ENCODE data around the gene HHATL.
A peak's percentile ranks its signal among the peaks of the same experiment; 100 is the strongest.

HHATL gene

DNA sequence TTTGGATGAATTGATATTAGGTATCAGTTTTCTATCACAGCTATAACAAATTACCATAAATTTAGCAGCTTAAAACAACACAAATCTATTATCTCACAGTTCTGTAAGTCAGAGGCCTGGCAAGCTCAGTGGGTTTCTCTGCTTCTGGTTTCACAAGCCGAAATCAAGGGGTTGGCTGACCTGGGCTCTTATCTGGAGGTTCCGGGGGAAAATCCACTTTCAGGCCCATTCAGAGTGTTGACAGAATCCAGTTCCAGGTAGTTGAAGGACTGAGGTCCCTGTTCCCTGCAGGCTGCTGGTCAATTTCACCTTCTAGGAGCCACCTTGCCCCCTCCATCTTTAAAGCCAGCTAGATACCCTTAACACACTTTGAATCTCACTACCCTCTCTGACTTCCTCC lies 11.1 kb upstream of the HHATL start:
- no peak for DNase-seq

DNA sequence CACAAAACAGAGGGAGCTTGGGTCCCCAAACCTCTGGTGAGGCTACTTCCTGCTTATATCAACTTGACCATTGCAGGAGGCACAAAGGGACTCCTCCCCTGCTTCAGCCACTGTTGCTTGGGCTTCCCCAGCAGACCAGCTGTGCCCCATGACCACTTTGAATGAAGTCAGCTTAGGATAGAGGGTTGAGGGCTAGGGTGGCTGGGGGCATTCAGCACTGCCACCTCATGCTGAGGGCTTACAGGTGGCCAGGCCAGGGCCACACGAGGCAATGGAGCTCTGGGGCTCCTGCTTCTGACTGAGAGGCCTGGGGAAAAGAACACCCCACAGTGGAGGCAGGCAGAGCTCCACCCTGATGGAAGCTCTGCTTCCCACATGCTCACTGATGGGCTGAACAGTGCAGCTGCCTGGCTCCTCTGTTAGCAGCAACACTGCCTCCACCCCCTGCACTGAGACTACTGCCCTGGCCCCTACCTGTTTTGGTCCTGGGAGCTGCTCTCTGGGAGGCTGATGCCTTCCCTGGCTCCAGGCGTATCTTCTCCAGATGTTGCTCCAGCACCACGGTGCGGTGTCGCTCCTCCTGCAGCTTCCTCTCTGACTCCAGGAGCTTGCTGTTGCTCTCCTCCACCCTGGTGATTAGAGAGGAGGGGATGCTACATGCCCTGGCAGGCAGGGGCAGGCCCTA lies 10.2 kb upstream of the HHATL start:
- DNase-seq: no peak

DNA sequence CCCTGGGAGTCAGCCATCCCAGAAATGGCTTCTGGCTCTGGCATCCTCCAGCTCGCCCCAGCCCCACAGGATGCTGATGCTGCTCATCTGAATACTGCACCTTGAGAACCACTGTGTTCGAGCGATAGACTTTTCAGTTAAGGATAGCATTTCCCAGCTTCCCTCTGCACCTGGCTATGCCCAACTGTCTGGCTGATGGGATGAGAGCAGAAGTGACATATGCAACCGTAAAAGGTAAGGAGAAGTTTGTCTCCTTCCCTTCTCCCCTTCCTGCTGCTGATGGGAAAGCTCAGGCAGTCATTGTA lies 9.7 kb upstream of the HHATL start:
- DNase-seq: no peak

DNA sequence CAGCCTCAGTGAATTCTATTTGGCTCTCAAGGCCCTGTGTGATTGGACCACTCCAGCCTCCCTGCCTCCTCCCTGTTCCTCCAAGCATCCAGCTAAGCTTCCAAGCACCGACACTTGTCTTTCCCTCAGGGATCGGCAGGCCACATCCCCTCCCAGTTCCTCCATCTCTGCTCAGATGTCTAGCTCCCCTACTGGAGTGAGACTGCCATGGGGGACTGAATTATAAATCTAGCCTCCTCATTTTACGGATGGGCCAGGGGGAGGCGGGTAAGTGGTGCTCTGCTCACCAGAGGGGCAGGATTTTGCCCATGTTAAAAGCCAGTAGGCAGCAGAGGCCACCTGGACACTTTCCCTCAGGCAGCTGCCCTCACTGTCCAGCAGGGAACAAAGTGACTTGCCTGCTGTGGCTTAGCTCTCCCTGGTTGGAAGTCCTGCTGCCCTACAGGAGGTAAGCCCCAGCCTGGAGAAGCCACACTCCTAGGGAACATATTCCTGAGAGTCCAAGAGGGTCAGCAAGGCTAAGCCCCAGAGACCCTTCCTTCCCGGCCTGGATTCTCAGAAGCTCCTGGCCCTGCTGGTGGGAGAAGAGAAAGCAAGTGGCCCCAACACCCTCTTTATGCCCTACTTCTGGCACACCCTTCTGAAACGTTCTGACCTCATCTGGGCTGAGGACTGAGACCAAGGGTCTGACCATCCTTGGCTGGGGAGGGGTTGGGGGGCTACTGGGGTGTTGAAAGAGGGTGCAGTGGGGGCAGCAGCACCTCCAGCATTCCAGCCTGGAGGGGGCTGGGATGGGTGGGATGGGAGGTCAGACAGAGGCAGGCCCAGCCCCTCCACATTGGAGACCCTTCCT lies 9.1 kb upstream of the HHATL start:
- DNase-seq: no peak

DNA sequence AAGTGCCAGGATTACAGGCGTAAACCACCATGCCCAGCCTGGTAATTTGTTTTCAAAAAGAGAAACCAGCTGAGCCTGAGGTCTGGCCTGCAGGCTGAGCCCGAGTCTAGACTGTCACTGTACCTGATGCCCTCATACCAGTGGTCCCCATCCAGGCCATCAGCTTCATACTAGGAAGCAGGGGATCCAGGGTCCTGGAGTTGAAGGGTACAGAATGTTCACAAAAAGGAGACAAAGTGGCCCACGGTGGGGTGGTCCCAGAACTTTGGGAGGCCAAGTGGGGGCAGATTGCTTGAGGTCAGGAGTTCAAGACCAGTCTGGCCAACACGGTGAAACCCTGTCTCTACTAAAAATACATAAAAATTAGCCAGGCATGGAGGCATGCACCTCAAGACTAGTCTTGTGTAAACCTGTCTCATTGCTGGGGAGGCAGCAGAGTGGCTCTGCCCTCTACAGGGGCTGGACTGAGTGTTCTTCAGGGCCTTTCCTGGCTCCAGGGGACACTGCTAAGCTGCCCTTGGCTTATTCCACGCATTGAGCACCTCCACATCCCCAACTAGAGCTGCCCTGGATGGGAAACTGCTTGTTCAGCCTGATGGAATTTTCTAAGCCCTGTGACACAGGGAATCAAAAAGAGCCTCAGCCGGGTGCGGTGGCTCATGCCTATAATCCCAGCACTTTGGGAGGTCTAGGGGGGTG lies 7.9 kb upstream of the HHATL start:
- no peak for DNase-seq

DNA sequence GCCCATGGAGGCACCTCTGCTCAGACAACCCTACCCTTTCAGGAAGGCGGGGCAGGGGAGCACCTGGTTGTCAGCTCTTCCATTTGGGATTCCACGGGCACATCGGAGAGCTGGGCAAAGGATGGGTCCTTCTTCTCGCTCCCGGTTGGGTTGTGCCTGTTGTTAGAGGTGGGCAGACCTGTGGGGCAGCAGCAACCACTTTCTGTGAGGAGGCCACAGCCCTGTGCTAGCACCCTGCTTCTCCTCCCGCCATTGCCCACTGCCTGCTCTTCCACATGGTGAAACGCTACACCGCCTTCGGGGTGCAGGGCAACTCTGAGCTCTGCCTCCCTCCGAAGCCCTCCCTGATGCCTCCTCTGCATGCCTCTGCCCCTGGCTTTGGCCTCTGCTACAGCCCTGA lies 7.0 kb upstream of the HHATL start:
- no peak for DNase-seq

DNA sequence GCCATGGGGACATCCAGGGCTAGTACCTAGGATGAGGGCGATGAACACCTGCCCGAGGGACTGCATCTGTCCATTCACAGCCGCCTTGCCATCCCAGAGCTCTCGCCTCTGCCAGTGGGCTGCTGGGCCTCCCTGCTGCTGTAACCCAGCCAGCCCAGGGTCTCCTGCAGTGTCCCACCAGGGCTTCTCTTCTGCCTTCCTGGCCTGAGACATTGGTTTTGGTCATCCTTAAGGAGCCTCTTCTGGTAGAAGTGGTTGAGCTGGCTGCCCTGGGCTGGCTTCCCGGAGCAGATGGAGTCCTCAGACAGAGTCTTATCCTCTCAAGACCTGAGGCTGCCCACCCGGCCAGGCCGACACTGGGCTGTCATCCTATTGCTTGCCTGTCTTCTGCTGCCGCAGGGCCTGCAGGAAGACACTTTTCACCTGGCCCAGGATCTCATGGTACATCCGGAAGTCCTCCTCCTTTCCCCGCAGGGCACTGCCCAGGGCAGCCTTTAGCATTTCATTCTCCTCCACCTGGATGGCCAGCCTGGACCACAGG lies 6.1 kb upstream of the HHATL start:
- DNase-seq: no peak

DNA sequence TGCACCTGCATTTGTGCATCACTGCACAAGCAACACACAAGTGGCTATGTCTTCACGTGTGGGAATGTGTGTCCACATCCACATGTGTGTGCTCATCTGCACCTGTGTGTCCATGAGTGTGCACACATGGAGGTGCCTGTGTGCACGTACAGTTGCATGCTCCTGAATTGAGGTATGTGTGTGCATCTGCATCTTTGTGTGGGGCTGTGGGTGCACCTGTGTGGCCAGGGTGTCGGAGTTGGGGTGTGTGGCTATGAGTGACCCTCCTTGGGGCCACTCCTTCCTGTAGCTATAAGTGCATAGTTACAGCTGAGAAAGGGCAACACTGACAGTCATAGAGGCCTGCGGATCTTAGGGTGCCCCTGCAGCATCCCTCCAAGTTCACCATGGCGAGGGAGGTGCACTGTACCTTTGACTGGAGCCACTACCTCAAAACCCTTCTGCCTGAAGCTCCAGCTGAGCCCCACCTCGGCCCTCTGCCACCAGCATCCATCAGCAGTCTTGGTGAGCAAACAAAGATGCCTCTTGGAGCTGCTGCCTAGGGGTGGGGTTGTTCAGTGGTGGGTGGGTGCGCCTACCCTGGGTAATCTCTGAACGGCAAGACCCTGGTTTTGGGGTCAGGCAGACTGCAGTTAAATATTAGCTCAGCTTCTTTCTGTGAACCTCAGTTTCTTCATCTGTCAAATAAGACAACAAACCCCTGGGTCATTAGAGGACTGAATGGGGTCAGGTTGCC lies 5.2 kb upstream of the HHATL start:
- no peak for DNase-seq

DNA sequence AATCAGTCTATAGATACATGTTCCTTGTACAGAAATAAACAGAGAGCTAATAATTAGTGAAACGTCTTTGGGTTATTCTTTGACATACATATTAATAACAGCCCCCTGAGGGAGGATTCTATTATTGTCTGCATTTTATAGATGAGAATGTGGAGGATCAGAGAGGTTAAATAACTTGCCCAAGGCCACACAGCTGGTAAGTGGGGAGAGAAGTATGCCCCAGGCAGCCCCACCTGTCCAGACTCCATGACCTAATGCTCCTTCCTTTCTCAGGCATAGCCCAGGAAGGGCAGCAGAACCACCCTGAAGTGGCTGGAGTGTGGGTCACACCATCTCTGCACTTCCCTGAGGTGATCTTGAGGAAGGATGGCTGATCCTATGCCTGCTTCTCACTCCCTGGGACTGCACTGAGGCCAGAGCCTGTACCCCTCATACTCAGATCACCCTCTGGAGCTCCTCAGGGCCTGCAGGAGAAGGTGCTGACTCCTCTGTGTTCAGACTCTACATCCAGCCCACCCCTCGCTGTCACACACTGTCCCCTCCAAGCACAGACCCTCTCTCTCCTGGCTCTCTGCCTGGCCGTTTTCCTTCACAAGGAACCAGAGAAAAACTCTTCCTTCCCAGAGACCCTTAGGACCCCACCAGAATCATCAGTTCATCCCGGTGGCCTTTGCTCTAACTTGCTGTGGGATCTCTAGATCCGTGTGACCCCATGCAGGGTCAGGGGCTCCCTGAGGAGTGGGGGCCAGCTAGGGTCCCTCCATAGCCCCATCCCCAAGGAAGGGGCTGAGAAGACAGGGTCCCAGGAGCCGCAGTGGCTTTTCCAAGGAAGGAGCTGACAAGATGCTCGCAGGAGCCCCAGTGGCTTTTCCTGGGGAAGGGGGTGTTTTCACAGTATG lies 4.4 kb upstream of the HHATL start:
- no peak for DNase-seq

DNA sequence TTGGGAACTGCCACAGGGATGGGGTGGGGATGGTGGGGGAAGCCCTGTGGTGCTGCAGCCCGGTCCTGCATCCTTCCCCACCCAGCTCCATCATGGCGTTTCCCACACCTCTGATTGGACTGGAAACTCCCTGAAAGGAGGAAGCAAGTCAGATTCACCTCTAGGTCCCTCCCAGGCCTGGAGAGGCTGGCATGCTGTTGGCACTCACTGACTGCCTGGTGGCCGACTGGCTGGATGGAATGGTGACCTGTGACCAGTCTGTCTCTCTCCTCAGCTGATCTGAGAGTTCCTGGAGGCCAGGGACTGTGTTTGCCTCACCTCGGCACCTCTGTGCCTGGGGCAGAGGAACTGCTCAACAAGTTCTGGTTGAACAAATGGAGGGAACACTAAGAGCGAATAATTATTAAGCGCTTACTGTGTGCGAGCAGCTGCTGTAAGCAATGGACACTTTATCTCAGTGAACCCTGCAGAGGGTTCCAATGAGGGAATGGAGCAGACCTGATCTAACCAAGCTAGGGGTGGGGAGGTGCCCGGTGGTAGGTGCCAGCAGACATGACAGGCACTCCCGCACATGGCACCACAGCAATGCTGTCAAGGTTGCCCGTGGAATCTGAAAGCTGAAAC lies 3.5 kb upstream of the HHATL start:
- no peak for DNase-seq

DNA sequence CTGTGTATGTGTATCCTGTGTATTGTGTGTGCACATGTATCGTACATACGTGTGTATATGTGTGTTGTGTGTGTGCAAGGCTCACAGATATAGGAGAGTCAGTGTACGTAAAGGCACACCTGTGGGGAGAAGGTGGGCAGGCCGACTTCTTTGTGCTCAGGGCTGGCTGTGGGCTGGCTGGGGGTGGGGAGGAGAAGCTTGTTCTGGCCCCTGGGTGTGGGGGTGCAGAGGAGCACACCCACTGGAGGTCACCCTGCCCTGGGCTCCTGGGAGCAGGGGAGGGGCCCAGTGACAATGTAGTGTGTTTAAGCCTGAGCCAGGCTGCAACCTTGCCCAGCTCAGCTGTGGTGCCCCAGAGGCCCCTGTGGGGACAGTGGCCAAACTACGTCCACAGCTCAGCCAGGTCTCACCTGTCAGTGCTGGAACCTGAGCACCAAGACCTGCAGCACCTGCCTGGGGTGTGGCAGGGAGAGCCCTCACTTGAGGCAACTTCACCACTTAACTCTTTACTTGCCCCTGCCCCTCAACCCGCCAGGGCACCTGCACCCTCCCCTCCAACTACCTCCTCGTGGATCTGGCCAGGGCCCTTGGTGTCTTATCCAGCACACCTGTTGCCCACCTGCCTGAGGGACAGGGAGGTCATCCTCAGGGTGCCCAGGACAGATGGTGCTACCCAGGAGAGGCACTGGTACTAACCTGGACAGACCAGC lies 2.6 kb upstream of the HHATL start:
- no peak for DNase-seq

DNA sequence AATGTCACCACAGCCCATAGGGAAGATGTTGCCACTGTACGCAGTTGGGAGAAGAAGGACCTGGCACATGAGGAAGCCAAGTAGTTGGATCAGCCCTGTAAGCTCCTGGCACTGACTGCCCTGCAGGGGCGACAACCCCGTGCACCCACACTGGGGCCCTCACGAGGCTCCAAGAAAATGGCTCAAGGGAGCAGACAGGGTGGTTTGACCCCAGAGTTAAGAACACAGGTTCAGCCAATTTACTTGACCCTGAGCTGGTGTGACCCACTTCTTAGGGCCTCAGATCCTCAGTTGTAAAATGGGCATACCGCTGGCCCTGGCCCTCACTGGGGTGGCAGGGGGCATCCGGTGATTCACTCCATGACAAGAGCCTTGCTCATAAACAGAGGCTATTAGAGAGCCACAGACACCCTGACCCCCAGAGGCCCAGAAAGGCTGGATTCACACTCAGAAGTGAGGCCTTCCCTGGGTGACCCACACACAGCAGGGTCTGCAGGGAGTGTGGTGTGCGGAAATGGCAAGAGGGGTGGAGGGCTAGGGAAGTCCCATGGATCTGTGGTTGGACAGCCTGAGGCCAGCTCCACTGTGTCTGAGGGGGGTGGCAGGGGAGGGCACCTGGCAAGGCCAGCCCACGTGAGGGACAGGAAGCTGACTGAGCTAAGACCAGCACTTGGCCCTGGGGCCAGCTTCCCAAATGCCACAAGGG lies 1.7 kb upstream of the HHATL start:
- DNase-seq: no peak

DNA sequence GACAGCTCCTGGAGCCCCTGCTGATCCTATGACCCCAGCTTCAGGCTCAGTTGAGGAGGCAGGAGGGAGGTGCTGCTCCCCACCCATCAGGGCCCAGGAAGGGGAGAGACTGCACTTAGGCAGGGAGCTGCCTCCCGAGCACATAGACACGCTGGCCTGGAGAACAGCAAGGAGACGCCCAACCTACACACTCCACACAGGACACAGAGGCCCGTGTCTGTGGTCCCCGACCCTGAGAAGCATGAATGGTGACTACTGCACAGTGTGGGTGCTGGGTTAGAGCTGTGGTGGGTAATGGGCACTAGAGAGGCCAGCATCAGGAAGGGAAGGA lies 1.1 kb upstream of the HHATL start:
- DNase-seq: no peak

DNA sequence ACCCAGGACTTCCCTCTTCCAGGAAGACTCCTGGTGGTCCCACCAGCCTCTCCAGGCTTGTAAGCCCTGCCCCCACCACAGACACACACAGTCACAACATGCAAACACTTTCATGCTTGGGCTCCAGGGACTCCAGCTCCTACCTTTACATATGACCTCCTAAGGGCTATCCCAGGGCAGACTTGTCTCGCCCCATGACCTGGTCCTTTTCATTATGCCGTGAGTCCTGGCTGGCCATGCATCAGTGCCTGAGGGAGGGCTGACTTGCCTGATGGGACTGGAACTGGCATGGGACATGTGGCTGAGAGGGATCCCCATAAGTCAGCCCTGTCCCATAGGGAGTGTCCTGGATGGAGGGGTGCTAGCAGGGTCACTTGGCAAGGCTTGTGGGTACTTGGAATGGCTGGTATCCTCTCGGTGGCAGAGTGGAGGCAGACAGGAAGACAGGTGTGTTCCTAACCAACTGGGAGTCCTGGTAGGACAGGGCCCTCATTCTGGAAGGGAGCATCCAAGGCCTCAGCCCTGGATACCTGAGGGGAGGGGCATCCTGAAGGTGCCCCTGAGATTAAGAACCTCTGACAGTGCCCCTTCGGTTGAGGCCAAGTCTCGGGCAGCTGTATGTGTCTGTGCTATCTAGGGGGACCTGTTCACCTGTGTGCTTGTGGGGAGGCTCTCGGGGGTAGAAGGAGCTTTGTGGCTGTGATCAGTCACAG lies 540 bp upstream of the HHATL start:
- DNase-seq: no peak

DNA sequence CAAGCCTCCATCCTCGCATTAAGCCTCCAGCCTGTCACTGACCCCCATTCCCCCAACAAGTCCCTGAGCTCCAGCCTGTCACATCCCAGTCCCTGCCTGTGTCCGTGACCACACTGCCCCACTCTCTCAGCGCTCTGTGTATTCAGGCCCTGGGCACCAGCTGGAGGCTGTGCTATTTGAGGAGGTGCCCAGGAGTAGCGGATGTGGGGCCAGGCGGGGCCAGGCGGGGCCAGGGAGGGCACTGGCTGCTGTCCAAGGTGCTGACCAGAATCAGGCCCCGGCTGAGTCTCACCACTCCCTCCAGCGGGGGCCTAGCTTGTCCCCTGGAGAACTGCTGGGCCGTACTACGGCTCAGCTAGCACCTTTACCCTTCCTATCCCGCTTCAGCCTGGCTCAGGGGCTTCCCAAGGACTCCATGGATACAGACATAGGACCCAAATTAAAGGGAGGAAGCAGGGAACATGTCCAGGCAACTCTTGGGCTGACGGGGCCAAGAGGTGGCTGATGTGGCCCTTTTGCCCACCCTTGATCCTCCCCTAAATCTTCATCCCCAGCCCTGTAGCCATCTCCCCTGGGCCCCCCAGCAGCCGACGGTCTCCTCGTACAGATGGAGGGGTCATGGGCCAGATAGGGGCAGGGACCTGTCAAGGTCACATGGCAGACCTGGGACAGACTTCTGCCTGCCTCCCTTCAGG lies 1.1 kb downstream of the HHATL start:
- peak in 47 of 51 donors; percentile 16 to 90 (median 70) for DNase-seq

DNA sequence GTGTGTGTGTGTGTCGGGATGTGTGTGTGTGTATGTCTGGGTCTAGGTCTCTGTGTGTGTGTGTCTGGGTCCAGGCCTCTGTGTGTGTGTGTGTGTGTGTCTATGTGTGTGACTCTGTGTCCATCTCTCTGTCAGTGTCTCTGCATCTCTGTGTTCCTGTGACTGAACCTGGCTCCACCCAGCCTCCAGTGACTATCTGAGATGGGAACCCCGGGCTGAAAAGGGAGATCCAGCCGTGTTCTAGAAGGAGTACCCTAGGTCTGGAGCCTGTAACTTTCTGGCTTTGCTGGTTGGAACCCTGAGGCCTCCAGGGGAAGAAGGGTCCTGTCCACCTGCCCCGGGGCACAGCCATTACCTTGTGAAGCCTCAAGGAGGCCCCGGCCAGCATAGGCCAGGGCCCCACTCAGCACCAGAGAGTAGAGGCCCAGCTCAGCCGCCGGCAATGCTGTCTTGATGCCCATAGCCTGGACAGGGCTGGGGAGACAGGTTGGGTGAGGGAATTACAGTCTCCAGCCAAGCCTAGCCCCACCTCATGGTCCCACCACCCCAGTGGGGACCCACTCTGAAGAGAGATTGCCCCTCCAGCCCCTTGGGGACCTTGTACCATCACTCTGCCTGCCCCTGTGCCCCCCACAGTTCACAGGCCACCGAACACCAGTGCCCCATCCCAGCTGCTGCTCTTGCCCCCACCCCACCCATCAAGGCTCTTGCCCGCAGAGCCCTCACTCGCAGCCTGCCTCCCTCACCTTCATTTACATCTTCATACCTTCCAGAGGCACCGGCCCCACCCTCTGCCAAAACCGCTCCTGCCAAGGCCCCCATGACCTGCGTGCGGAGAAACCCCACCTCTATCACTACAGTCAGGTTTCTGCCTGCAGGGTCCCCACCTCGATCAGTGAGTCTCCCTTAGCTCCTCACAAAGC lies 2.0 kb downstream of the HHATL start:
- no peak for DNase-seq
